EL (cell line): ENCODE data around the gene RPP14.

Source experiments
- DNase-seq: peaks from one replicate; pipeline ENCODE4 v3.0.0-alpha.2; 2016

Gene RPP14

DNA sequence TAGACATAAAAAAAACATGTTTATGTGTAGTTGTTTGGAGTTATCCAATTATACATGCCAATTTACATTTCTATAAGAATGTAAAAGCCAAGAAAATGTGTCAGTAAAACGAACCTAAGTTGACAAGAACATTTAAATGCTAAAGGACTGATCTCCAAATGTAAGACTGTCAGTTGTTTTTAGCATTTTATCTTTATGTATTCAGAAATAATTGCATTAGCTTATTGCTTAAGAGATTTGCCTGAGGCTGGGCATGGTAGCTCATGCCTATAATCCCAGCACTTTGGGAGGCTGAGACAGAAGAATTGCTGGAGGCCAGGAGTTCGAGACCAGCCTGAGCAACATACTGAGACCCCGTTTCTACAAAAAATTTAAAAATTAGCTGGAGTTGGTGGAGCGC lies 53.6 kb downstream of the RPP14 start:
- no peak for DNase-seq

DNA sequence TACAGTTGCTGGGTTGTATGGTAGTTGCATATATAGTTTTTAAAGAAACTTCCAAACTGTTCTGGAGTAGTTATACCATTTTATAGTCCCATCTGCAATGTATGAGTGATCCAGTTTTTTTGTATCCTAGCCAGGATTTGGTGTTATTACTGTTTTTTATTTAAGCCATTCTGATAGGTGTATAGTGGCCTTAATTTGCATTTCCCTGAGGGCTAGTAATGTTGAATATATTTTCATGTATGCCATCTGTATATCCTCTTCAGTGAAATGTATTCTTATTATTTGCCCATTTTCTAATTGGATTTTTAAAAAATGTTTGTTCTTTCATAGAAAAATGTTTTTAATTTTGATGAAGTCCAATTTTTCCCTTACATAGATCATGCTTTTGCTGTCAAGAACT lies 55.8 kb downstream of the RPP14 start:
- no peak for DNase-seq

- DNase-seq, result peak; percentile 10
Measured at GRCh38 chr3:58366699-58367098, 60.7 kb downstream of the RPP14 start.

- DNase-seq, result no peak
Measured at GRCh38 chr3:58369038-58369437, 63.0 kb downstream of the RPP14 start.
